GM15510 (cell line): ENCODE data around the gene ZNF319.

Experiments used
- POLR2A ChIP-seq: IDR thresholded peaks from 3 replicates; pipeline ENCODE4 v1.6.1; 2011; ENCODE audit warnings: borderline replicate concordance; ENCODE audit not compliant: insufficient read length; ENCODE audit errors: extremely low read depth

The ZNF319 gene

GRCh38 chr16:57999971-58000705, at the start of gene ZNF319:
Gene ZNF319 (minus strand): TSS chr16:58000672. CDS start chr16:57998265, 2,407 bp downstream.
- peak; percentile 42 for TF ChIP-seq POLR2A

- TF ChIP-seq POLR2A: no peak
These were observed 49.0 kb upstream of the ZNF319 start for GRCh38 chr16:58049232-58050185.

- no peak for TF ChIP-seq POLR2A
These were observed 48.2 kb upstream of the ZNF319 start for GRCh38 chr16:58048494-58049231.

GRCh38 chr16:58047557-58048348, 47.3 kb upstream of the ZNF319 start:
- no peak for TF ChIP-seq POLR2A

GRCh38 chr16:58046936-58047335, 46.5 kb upstream of the ZNF319 start:
- TF ChIP-seq POLR2A: no peak

- TF ChIP-seq POLR2A: no peak
These were observed 45.8 kb upstream of the ZNF319 start for GRCh38 chr16:58046054-58046881.

GRCh38 chr16:58045096-58045495, 44.6 kb upstream of the ZNF319 start:
- TF ChIP-seq POLR2A: no peak

GRCh38 chr16:58044266-58045019, 44.0 kb upstream of the ZNF319 start:
- TF ChIP-seq POLR2A: no peak

GRCh38 chr16:58043571-58044155, 43.2 kb upstream of the ZNF319 start:
- TF ChIP-seq POLR2A: no peak

- TF ChIP-seq POLR2A: no peak
These were observed 42.5 kb upstream of the ZNF319 start for GRCh38 chr16:58042886-58043515.

- TF ChIP-seq POLR2A: no peak
These were observed 41.8 kb upstream of the ZNF319 start for GRCh38 chr16:58042001-58042885.
